DOHH2 (cell line): ENCODE results near the gene NGEF.

Source experiments
- EZH2phosphoT487 ChIP-seq: fragments of 200-600 bp; sonication (generic); IDR thresholded peaks from 2 replicates; pipeline ENCODE4 v1.6.1; 2017; ENCODE audit warnings: borderline replicate concordance, mild to moderate bottlenecking, antibody characterized with exemption, low read length, moderate library complexity, mixed read lengths
- TF ChIP-seq, protein P1 (sequence below): fragments of 200-600 bp; sonication (generic); IDR thresholded peaks from one replicate; pipeline ENCODE4 v1.5.1; 2014; ENCODE audit warnings: antibody characterized with exemption, mild to moderate bottlenecking, low read depth, low read length; ENCODE audit not compliant: poor library complexity, severe bottlenecking

DNA sequence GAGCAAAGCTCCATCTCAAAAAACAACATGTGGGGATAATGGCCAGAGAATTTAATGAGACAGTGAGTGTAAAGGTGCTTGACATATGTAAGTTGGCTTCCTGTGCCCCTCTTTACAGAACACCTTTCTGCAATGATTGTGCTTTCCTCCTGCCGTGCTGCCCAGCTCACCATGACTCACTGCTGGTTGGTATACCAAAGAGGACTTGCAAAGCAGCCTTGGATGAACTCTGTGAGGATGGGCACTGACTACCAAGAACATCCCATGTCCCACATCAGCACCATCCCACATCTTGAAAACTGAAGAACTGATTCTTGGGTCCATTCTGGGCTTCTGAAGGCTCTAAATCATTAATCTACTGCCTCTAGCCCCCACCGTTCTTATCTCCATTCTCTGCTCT, 52.2 kb downstream of the NGEF start:
- TF ChIP-seq, protein P1, sequence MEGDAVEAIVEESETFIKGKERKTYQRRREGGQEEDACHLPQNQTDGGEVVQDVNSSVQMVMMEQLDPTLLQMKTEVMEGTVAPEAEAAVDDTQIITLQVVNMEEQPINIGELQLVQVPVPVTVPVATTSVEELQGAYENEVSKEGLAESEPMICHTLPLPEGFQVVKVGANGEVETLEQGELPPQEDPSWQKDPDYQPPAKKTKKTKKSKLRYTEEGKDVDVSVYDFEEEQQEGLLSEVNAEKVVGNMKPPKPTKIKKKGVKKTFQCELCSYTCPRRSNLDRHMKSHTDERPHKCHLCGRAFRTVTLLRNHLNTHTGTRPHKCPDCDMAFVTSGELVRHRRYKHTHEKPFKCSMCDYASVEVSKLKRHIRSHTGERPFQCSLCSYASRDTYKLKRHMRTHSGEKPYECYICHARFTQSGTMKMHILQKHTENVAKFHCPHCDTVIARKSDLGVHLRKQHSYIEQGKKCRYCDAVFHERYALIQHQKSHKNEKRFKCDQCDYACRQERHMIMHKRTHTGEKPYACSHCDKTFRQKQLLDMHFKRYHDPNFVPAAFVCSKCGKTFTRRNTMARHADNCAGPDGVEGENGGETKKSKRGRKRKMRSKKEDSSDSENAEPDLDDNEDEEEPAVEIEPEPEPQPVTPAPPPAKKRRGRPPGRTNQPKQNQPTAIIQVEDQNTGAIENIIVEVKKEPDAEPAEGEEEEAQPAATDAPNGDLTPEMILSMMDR = no peak
- no peak for TF ChIP-seq EZH2phosphoT487
